CD4-positive, alpha-beta T cell (primary cell): Measurements from ENCODE around the gene SLC66A3. TPM values are rescaled to one million over a fixed set of nuclear protein-coding genes. Genes with fewer than 3 reads are reported as not detected.
A peak's percentile ranks its signal among the peaks of the same experiment; 100 is the strongest.

Experiments
- ATAC-seq: fragments of 200-7000 bp; cut with Tn5 transposase; one replicate; pipeline ENCODE4 v1.10.0; 2022; ENCODE audit warnings: mild to moderate bottlenecking; ENCODE audit not compliant: poor library complexity
- CTCF ChIA-PET: fragments of 350-600 bp; sonication (Branson Sonifier 250); formaldehyde crosslinking; loops from one replicate; lab custom pipeline; 2021; ENCODE audit warnings: antibody characterized with exemption, inconsistent platforms; lab: Charles Lee
- POLR2A ChIA-PET: fragments of 350-600 bp; sonication (Branson Sonifier 250); formaldehyde crosslinking; loops from one replicate; lab custom pipeline; 2021; ENCODE audit warnings: antibody characterized with exemption, inconsistent platforms; lab: Charles Lee
- DNase-seq, 14 experiments: peaks; one replicate each; pipeline ENCODE4 v3.0.0-alpha.2; 2013 to 2020; ENCODE audit warnings: mixed read lengths in 2 of 14
- H3K27ac ChIP-seq, 2 donors: one replicate each; pipeline versions ENCODE4 v1.5.1 to v1.7.0; 2013; ENCODE audit warnings: low read length in 2 of 2, low read depth in 1 of 2, mild to moderate bottlenecking in 1 of 2
- H3K27me3 ChIP-seq, 2 experiments: 1 replicate in 1 of 2; 2 replicates in 1 of 2; pipeline versions ENCODE4 v1.6.1 to v1.7.0; 2013; ENCODE audit warnings: low read length in 2 of 2, control low read depth in 1 of 2, mild to moderate bottlenecking in 1 of 2, moderate library complexity in 1 of 2; ENCODE audit not compliant: insufficient read depth in 2 of 2, control insufficient read depth in 1 of 2
- H3K36me3 ChIP-seq: one replicate; pipeline ENCODE4 v1.6.1; 2013; ENCODE audit warnings: low read length, control low read depth; ENCODE audit not compliant: insufficient read depth
- H3K4me1 ChIP-seq: one replicate; pipeline ENCODE4 v1.6.1; 2013; ENCODE audit warnings: low read length, control low read depth; ENCODE audit not compliant: insufficient read depth
- H3K4me3 ChIP-seq: one replicate; pipeline ENCODE4 v1.5.1; 2013; ENCODE audit warnings: mild to moderate bottlenecking, low read length, moderate library complexity
- H3K9me3 ChIP-seq, 2 experiments: 1 replicate in 1 of 2; 2 replicates in 1 of 2; pipeline versions ENCODE4 v1.6.1 to v1.7.0; 2013; ENCODE audit warnings: low read length in 2 of 2, mild to moderate bottlenecking in 2 of 2, control low read depth in 1 of 2, moderate library complexity in 1 of 2; ENCODE audit not compliant: control insufficient read depth in 1 of 2, insufficient read depth in 1 of 2
- H3K27ac Mint-ChIP-seq: one replicate; pipeline ENCODE4 v1.8.0; 2020; ENCODE audit warnings: mixed read lengths
- H3K27me3 Mint-ChIP-seq: one replicate; pipeline ENCODE4 v1.8.0; 2021; ENCODE audit warnings: mixed read lengths
- H3K36me3 Mint-ChIP-seq: one replicate; pipeline ENCODE4 v1.8.0; 2021; ENCODE audit warnings: low read depth, mixed read lengths
- H3K4me1 Mint-ChIP-seq: one replicate; pipeline ENCODE4 v1.8.0; 2021; ENCODE audit warnings: low read depth, mixed read lengths
- H3K4me3 Mint-ChIP-seq: one replicate; pipeline ENCODE4 v1.8.0; 2020; ENCODE audit warnings: mild to moderate bottlenecking, mixed read lengths
- H3K9me3 Mint-ChIP-seq: one replicate; pipeline ENCODE4 v1.8.0; 2020; ENCODE audit warnings: mixed read lengths
- intact Hi-C, 2 experiments: fragments of 100-400 bp; cut with DNase I in 1 of 2; cut with micrococcal nuclease in 1 of 2; formaldehyde crosslinking; loops; one replicate each; pipeline versions ENCODE4 v1.15.1 to v1.9.0; 2023 to 2025; cut with DNase I, micrococcal nuclease
- total RNA-seq, 174 experiments: library from RNA in 2 of 174; stranded (reverse) in 2 of 174; gene quantifications; one replicate each; pipeline ENCODE4 v1.2.3 and lab custom pipeline; 2021 to 2026
- TF ChIP-seq, protein P1 (sequence below): fragments of 200-600 bp; IDR thresholded peaks from one replicate; pipeline ENCODE4 v1.8.0; 2022; ENCODE audit warnings: antibody characterized with exemption, mild to moderate bottlenecking

SLC66A3 gene
- total RNA-seq, 2 experiments from 2014 or later, result 6.9 to 7.3 TPM

DNA sequence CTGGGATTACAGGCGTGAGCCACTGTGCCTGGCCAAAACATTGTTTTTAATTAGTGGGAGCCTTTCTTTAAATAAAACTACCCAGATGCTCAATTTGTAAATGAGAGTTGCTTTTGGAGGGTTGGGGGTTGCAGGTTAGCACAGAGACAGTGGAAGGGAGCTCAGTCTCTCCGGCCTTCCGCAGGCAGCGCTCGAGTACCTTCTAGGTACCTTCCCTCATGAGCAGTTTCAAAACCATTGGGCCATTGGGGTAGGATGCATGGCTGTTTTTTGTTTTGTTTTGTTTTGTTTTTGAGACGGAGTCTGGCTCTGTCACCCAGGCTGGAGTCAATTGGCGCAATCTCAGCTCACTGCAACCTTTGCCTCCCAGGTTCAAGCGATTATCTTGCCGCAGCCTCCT, 19.0 kb downstream of the SLC66A3 start:
- Histone ChIP-seq H3K27me3 (no peaks in the 10 kb centered on the region), H3K9me3 (no peaks in the 10 kb centered on the region), H3K36me3 (peaks cover 9% of the 10 kb centered on the region), H3K27ac (no peak overlapping the region), H3K4me3 (no peak overlapping the region), H3K4me1 (peaks cover 6% of the 10 kb centered on the region)
- TF ChIP-seq, protein P1, sequence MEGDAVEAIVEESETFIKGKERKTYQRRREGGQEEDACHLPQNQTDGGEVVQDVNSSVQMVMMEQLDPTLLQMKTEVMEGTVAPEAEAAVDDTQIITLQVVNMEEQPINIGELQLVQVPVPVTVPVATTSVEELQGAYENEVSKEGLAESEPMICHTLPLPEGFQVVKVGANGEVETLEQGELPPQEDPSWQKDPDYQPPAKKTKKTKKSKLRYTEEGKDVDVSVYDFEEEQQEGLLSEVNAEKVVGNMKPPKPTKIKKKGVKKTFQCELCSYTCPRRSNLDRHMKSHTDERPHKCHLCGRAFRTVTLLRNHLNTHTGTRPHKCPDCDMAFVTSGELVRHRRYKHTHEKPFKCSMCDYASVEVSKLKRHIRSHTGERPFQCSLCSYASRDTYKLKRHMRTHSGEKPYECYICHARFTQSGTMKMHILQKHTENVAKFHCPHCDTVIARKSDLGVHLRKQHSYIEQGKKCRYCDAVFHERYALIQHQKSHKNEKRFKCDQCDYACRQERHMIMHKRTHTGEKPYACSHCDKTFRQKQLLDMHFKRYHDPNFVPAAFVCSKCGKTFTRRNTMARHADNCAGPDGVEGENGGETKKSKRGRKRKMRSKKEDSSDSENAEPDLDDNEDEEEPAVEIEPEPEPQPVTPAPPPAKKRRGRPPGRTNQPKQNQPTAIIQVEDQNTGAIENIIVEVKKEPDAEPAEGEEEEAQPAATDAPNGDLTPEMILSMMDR, result no peak
- no peak overlapping the region for H3K4me3 Mint-ChIP-seq
- ChIA-PET CTCF (no interaction called here), POLR2A (interaction anchor here (1.4 kb wide), 1 partner anchor 19 kb away, joined by 3 read pairs; the partner anchor contains the start of gene SLC66A3)
- H3K27me3 Mint-ChIP-seq, result no peaks in the 10 kb centered on the region
- H3K9me3 Mint-ChIP-seq, result no peaks in the 10 kb centered on the region
- peaks cover 12% of the 10 kb centered on the region for H3K4me1 Mint-ChIP-seq
- H3K36me3 Mint-ChIP-seq, result peaks cover 8% of the 10 kb centered on the region
- intact Hi-C loops, result no loop called here
- no peak overlapping the region for H3K27ac Mint-ChIP-seq
- DNase-seq (no peak), ATAC-seq (no peak)

DNA sequence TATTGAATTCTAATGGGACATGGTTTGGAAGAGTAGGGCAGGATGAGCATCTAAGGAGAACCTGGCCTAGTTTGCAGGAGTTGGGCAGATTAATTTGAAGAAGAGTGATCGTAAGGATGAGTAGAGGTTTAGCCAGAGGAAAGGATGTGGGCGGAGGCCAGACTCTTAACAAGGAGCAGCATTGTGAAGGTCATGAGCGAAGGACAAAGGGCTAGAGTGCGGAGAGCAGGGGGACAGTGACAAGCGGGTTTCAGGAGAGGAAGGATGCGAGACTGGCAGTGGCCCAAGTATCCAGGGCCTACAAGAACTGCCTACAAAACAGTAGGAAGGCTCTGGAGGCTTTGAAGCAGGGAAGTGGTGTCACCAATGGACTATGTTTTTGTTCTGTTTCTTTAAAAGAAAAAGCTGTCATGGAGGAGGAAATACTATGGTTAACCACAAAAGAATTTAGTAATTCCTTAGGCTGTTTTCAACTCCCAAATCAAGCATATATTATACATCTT, 20.1 kb downstream of the SLC66A3 start:
- CTCF ChIA-PET, result no interaction called here
- Histone ChIP-seq H3K4me1 (peaks cover 6% of the 10 kb centered on the region), H3K27ac (no peak overlapping the region), H3K36me3 (peaks cover 9% of the 10 kb centered on the region), H3K9me3 (no peaks in the 10 kb centered on the region), H3K4me3 (no peak overlapping the region), H3K27me3 (no peaks in the 10 kb centered on the region)
- intact Hi-C loops, result no loop called here
- peaks cover 12% of the 10 kb centered on the region for H3K4me1 Mint-ChIP-seq
- H3K27ac Mint-ChIP-seq, result peak overlapping the region; percentile 21
- DNase-seq (no peak), ATAC-seq (no peak)
- TF ChIP-seq, protein P1, result no peak
- H3K36me3 Mint-ChIP-seq, result peaks cover 10% of the 10 kb centered on the region
- H3K4me3 Mint-ChIP-seq, result no peak overlapping the region
- no peaks in the 10 kb centered on the region for H3K27me3 Mint-ChIP-seq
- POLR2A ChIA-PET, result interaction anchor here (0.7 to 1.4 kb wide), 2 partner anchors 20 to 169 kb away, joined by 3 read pairs; partner anchors contain the start of genes ROCK2 and SLC66A3
- H3K9me3 Mint-ChIP-seq, result no peaks in the 10 kb centered on the region

DNA sequence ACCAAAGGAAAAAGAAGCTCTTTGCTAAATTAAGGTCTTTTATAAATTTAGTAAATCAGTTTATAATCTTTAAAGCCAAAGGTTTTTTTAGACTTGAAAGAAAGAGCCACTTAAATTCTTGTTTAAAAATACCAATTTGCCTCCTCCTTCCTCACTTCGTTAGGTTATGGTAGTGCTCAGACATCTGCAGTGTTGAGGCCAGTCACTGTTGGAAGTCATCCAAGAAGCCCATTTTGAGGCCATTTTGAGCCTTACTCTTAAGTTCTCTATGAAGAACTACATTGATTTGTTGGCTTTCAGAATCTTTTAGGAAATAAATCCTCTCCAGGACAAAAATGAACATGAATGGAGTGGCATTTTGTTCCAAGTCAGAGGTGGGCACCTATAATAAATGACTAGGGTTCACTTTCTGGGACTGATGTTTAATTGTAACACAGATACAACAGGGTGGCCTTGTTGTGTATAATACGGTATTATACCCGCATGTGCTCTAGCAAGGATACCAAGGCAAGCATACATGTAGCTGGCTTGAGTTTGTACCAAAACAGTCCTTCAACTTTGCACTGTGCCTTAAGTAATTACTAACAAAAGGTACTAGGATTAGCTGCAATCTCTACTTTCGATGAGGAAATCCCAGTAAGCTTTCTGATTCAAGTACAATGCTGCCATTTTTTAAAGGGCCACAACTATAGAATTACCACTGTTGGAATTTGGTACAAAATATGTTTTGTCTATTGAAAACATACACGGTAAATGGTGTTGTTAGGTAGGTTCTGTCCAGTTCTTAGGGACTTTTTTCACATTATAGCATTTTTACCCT, 22.8 kb downstream of the SLC66A3 start:
- Mint-ChIP-seq H3K9me3 (no peaks in the 10 kb centered on the region), H3K4me3 (no peak overlapping the region), H3K27ac (no peak overlapping the region), H3K36me3 (peaks cover 21% of the 10 kb centered on the region), H3K4me1 (peaks cover 12% of the 10 kb centered on the region), H3K27me3 (no peaks in the 10 kb centered on the region)
- Histone ChIP-seq H3K9me3 (no peaks in the 10 kb centered on the region), H3K27me3 (no peaks in the 10 kb centered on the region), H3K4me1 (peaks cover 6% of the 10 kb centered on the region), H3K4me3 (no peak overlapping the region), H3K27ac (no peak overlapping the region), H3K36me3 (peaks cover 18% of the 10 kb centered on the region)
- ATAC-seq, result no peak
- TF ChIP-seq, protein P1, result no peak
- intact Hi-C loops, result no loop called here
- ChIA-PET POLR2A (no interaction called here), CTCF (interaction anchor here (0.7 kb wide), 1 partner anchor 24 kb away, joined by 3 read pairs; no protein-coding TSS in a partner anchor)
- DNase-seq, result no peak
